Stimulated activated CD8-positive, alpha-beta memory T cell treated with anti-CD3 and anti-CD28 coated beads, Interleukin-12 subunit alpha, Interleukin-12 subunit beta, amount 100 ng/mL, for 1 hour (primary cell): ENCODE measurements around the gene NECTIN2.

Experiments
- DNase-seq: peaks from one replicate; pipeline ENCODE4 v3.0.0-alpha.2; 2020; ENCODE audit warnings: low read depth

Gene NECTIN2

DNA sequence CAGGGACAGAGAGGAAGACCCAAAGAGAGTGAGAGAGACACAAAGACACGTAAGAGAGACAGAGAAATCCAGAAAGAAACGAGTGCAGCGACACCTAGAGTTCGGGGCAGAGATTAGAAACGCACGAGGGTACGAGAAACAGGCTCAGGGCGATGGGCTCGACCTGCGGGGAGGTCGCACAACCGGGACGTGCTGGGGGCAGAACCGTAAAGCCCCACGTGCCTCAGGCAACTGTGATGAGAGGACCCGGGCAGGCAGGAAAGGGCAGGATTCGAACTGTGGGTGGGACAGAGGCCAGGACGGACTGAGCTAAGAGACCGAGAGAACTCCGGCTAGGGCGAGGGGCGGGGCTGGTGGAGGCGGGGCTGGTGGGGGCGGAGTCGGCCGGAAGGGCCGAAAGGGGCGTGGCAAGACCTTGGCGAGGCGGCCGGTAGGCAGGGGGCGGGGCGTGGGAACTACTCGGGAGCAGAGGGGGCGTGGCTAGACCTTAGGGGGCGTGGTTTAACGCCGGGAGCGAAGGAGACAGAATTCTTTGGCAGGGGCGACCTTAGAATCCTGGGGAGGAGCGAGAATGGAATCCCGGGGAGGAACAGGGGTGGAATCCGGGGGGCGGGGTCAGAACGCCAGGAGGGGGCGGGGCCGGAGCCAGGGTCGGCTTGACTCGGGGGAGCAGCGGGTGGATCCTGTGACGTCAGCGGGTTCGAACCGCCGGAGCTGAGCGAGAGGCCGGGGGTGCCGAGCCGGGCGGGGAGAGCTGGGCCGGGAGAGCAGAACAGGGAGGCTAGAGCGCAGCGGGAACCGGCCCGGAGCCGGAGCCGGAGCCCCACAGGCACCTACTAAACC is at the start of gene NECTIN2:
TSS of gene NECTIN2 (plus strand) at position 686 of the 843 bp plus-strand sequence. CDS start 229 bp downstream, outside the sequence.
- DNase-seq, result peak; percentile 46

DNA sequence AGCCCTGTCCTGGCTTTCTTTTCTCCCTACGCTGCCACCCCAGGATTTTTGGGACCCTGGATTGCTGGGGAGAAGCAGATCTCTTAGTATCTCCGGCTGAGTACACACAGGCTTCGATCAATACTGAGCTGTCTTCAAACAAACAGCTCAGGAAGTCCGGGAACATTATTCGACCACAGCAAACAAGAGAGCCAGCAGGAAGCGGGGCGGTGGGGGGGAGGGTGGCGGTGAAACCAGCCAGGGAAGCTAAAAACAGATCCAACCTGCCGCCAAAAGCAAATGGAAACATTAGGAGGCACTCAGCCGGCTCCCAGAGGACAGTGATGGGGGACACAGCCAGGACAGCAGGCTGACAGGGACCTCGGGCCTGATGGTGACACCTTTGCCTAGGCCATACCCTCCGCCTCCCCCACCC is 49.4 kb upstream of the NECTIN2 start:
- DNase-seq, result no peak

- DNase-seq, result no peak
Observed at GRCh38 chr19:44799627-44800346, 46.3 kb upstream of the NECTIN2 start.

GRCh38 chr19:44800461-44800860 is 45.6 kb upstream of the NECTIN2 start:
- peak; percentile 69 for DNase-seq

- DNase-seq, result no peak
Observed at GRCh38 chr19:44803442-44804428, 42.4 kb upstream of the NECTIN2 start.

DNA sequence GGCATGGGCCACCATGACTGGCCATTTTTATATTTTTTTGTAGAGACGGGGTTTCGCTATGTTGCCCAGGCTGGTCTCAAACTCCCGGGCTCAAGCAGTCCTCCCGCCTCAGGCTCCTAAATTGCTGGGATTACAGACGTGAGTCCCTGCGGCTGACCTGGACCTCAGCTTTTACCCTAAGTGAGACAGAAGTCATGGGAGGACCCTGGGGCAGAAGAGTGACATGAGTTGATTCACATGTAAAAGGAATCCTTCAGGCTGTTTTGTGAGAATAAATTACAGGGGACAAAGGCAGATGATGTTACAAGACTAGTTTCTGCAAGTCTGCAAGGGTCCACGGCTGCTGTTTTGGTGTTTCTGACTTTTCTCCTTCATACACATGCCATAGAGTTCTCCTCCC is 39.8 kb upstream of the NECTIN2 start:
- no peak for DNase-seq

- DNase-seq, result no peak
Observed at GRCh38 chr19:44807162-44807561, 38.9 kb upstream of the NECTIN2 start.

DNA sequence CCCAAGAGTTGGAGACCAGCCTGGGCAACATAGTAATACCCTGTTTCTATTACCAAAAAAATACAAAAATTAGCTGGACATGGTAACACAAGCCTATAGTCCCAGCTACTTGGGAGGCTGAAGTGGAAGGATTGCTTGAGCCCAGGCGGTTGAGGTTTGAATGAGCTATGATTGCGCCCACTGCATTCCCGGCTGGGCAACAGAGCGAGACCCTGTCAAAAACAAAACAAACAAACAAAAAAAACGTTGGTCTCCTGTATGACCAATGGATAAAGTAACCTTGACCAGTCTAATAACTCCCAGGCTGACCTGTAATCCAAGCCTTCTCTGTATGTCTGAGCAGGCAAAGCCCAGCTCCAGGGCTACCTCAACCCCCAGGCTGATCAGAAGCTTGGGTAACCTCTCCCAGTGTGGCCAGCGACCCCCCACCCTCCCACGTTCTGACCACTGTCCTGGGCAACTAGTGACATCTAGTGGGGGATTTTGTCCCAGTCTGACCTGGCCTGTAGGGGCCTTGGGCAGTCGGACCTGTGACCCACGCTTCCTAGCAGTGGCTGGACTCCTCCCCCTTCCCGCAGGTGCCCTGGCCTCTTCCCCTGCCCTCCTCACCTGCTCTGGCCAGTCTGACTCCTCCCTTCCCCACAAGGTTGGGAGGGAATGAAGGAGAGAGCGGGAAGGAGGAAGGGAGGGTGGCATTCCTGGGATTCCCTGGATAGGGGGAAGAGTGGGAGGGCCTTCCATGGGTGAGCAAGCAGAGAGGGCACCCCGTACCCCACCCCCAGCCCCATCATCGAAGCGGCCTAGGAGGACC is 38.2 kb upstream of the NECTIN2 start:
- no peak for DNase-seq

DNA sequence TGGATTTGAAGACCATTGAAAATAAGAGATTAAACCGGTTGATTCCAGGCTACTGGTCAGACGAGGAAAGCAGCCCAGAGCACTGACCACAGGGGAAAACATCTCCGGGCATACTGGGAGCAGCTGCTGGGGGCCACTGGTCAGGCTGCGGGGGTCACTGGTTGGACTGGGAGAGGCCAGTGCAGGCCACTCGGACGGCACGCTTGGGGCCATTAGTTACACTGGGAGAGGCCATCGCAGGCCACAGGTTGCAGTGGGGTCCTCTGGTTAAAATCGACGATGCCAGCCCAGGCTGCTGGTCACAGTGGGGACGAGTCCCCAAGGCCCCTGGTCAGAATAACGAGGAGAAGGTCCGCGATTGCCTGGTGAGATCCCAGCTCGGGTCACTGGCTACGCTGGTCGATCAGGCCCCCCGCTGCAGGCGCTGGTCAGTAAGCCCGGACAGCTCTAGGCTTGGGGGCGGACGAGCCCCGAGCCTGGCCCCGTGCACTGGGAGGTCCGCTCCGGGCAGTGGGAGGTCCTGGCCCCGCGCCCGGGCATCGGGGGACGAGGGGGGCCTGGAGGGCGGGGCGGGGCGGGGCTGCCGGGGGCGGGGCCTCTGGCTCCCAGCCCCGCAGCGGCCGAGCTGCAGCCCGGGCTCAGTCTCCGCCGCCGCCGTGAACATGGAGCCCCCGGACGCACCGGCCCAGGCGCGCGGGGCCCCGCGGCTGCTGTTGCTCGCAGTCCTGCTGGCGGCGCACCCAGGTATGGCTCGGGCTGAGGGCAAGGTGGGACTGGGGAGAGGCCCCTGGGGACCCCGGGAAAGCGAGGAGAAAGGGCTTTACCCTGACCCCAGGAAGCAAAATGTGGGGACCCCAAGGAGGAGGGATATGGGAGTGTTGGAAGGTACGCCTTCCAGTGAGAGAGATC is 37.4 kb upstream of the NECTIN2 start, which contains the start of gene BCAM:
TSS of gene BCAM (plus strand) at position 641 of the 909 bp plus-strand sequence. CDS start at position 663, 22 bp downstream.
- no peak for DNase-seq

DNA sequence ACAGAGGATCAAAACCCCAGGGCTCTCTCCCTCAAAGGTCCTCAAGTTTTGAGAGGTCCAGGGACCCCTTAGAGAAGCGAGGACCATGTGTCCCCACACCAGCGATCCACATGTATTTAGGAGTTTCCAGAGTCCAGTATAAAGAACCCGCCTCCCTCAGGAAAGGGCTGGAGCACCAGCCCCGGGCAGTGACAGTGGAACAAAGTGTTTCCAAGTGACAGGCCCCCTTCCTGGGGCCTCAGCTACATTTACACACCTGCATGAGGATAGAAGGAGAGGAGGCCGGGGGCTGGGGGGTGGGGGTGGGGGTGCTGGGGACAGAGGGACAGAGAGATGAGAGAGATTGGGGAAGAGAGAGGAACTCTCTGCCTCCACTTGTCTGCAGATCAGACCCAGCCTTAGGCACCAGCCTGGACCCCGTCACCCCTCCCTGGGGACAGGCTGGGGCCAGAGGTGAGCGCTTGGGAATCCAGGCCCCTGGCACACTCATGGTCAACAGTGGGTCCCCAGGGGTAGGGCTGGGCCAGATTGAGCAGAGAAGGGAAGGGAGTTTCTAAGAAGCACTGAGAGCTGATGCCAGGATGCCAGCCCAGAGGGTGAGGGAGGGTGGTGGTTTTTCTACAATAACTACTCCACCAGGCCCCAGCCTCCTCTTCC is 36.4 kb upstream of the NECTIN2 start:
- DNase-seq, result no peak

DNA sequence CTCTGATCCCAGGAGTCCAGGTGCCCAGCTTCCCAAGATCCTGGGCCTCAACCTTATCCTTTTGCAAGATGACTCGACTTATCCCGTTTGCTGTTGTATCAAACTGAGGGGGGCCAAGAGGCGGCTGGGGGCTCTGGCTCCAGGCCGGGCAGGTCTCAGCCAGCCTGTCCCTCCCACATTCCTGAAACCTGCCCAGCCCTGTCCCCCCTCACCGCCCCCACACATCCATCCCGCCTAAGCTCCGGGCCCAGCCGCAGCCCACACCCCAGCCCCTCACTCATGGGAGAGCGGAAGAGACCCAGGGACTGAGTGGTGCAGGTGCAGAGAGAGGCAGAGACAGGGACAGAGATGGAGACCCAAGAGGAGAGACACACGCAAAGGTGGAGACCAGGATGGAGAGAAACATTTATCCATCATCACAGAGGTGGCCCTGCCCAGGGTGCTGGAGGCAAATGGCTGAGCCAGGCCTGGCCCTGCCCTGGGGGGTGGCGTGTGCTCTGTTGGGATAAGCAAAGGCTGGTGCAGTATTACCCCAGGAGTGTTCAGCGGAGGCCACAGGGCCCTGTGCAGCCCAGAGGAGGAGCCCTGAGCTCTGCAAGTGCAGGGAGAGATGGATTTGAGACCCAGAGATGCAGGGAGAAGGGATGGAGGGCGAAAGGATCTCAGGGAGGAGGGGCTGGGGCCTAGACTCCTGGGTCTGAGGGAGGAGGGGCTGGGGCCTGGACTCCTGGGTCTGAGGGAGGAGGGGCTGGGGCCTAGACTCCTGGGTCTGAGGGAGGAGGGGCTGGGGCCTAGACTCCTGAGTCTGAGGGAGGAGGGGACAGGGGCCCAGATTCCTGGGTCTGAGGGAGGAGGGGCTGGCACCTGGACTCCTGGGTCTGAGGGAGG is 35.6 kb upstream of the NECTIN2 start:
- no peak for DNase-seq

- no peak for DNase-seq
Observed at GRCh38 chr19:44811122-44811419, 35.0 kb upstream of the NECTIN2 start.

GRCh38 chr19:44812142-44812718 is 33.9 kb upstream of the NECTIN2 start:
- DNase-seq, result no peak

DNA sequence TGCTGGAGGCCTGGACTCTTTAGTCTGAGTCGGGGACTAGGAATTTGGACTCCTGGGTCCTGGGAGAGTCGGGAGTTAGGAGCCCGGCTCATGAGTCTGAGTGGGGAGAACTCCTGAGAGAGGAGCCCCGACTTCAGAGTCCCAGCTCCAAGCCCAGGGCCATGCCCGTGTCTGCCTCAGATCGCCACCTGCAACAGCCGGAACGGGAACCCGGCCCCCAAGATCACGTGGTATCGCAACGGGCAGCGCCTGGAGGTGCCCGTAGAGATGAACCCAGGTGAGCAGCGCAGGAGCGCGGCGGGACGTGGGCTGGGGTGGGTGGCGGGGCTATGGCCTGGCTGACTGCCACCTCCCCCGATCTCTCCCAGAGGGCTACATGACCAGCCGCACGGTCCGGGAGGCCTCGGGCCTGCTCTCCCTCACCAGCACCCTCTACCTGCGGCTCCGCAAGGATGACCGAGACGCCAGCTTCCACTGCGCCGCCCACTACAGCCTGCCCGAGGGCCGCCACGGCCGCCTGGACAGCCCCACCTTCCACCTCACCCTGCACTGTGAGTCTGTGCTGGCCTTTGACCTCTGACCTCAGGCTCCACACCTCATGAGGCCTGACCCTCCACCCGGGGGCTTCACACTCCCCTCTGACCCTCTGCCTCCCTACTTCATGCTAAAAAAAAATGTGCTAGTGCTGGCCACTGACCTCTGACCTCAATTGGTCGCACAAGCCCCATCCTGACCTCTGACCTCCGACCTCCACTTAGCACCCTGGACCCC is 32.8 kb upstream of the NECTIN2 start:
- no peak for DNase-seq

GRCh38 chr19:44813841-44814470 is 32.1 kb upstream of the NECTIN2 start:
- DNase-seq, result no peak

DNA sequence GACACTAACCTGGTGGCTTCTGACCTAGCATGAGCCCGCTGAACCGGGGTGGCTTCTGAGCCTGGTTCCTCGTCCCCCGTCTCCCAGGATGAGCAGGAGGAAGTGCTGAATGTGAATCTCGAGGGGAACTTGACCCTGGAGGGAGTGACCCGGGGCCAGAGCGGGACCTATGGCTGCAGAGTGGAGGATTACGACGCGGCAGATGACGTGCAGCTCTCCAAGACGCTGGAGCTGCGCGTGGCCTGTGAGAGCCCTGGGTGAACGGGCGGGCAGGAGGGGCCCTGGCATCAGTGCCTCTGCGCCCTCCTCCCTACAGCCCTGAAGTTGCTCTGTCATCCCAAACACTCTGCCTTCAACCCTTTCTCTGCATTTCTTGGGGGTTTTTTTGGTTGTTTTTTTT is 31.6 kb upstream of the NECTIN2 start:
- DNase-seq, result no peak

- no peak for DNase-seq
Observed at GRCh38 chr19:44816301-44816700, 29.8 kb upstream of the NECTIN2 start.
